Measurements from ENCODE around the gene STIP1. TPM values are rescaled to one million over a fixed set of nuclear protein-coding genes. Genes with fewer than 3 reads are reported as not detected.

STIP1 gene
- total and polyA plus RNA-seq, 9 of the 15 experiments (the other 6 are each of a cell fraction or from before 2014, with no cell fraction given), result 58.1 to 465 (median 346) TPM

GRCh38 chr11:64234647-64235379, 48.8 kb downstream of the STIP1 start (continued):
- TF ChIP-seq FOXA3 (CRISPR knock-in tag; conservative IDR thresholded peaks at IDR 0.05 in 1 of 2, IDR thresholded peaks at IDR 0.05 in 1 of 2) (0 out of 4 replicates have a peak, but pooled peaks of 1 of the 2 experiments have one; percentile 38), YY1 (IDR thresholded peaks at IDR 0.05; ENCODE audit: borderline replicate concordance in 1 of 3, control insufficient read depth in 1 of 3, extremely low read depth in 1 of 3, insufficient read depth in 3 of 3, insufficient read length in 1 of 3, insufficient replicate concordance in 2 of 3, low read depth in 1 of 3, low read length in 2 of 3) (peak in 2 of 3 experiments; percentile 25 to 39), MGA (IDR thresholded peaks at IDR 0.05) (no peak), HIVEP1 (CRISPR knock-in tag; IDR thresholded peaks at IDR 0.05) (no peak), MAZ (CRISPR knock-in tag; conservative IDR thresholded peaks at IDR 0.05 in 1 of 2, IDR thresholded peaks at IDR 0.05 in 1 of 2) (peak; percentile 70 to 90), CXXC5 (CRISPR knock-in tag; IDR thresholded peaks at IDR 0.05) (peak; percentile 20; the same call in 1 of the 2 replicates), TCF3 (CRISPR knock-in tag; IDR thresholded peaks at IDR 0.05) (no peak), FOXO4 (CRISPR knock-in tag; IDR thresholded peaks at IDR 0.05) (no peak), SIN3B (IDR thresholded peaks at IDR 0.05; ENCODE audit: low read depth) (no peak), ELF2 (CRISPR knock-in tag; IDR thresholded peaks at IDR 0.05) (no peak), ZBTB7A (IDR thresholded peaks at IDR 0.05; ENCODE audit: borderline replicate concordance, control insufficient read depth, low read depth, low read length) (peak; percentile 26; the same call in 1 of the 2 replicates)
